Mesendoderm (in vitro differentiated cells): ENCODE data around the gene ARHGEF6.

Source experiments
- DNase-seq: peaks from one replicate; pipeline ENCODE4 v3.0.0; 2013
- H2AK5ac ChIP-seq: 2 replicates; pipeline ENCODE4 v1.6.1; 2013; ENCODE audit warnings: low read length, inconsistent platforms
- H2BK120ac ChIP-seq: 2 replicates; pipeline ENCODE4 v1.6.1; 2013; ENCODE audit warnings: low read depth, mild to moderate bottlenecking, low read length, moderate library complexity, mixed read lengths
- H2BK15ac ChIP-seq: replicated peaks from 2 replicates; pipeline ENCODE4 v1.6.1; 2013; ENCODE audit warnings: low read depth, mild to moderate bottlenecking, moderate library complexity
- H2BK5ac ChIP-seq: 2 replicates; pipeline ENCODE4 v1.6.1; 2013; ENCODE audit warnings: low read length, inconsistent platforms
- H3K18ac ChIP-seq: 2 replicates; pipeline ENCODE4 v1.6.1; 2013; ENCODE audit warnings: mild to moderate bottlenecking, low read length, mixed read lengths
- H3K23ac ChIP-seq: one replicate; pipeline ENCODE4 v1.6.1; 2013; ENCODE audit warnings: low read length
- H3K27ac ChIP-seq: 2 replicates; pipeline ENCODE4 v1.5.1; 2013; ENCODE audit warnings: low read depth, mild to moderate bottlenecking, inconsistent platforms, low read length, moderate library complexity
- H3K27me3 ChIP-seq: 2 replicates; pipeline ENCODE4 v1.6.1; 2013; ENCODE audit warnings: low read length, control low read depth, mild to moderate bottlenecking, inconsistent platforms; ENCODE audit not compliant: insufficient read depth, poor library complexity
- H3K36me3 ChIP-seq: 2 replicates; pipeline ENCODE4 v1.6.1; 2013; ENCODE audit warnings: low read length, inconsistent platforms; ENCODE audit not compliant: control insufficient read depth, insufficient read depth
- H3K4ac ChIP-seq: one replicate; pipeline ENCODE4 v1.6.1; 2013; ENCODE audit warnings: low read depth, mild to moderate bottlenecking, low read length, moderate library complexity
- H3K4me1 ChIP-seq: 2 replicates; pipeline ENCODE4 v1.6.1; 2013; ENCODE audit warnings: low read depth, low read length, inconsistent platforms; ENCODE audit not compliant: control insufficient read depth
- H3K4me2 ChIP-seq: 2 replicates; pipeline ENCODE4 v1.6.1; 2013; ENCODE audit warnings: low read length
- H3K4me3 ChIP-seq: 2 replicates; pipeline ENCODE4 v1.5.1; 2013; ENCODE audit warnings: mild to moderate bottlenecking, low read length
- H3K56ac ChIP-seq: one replicate; pipeline ENCODE4 v1.6.1; 2013; ENCODE audit warnings: low read length
- H3K79me1 ChIP-seq: 2 replicates; pipeline ENCODE4 v1.6.1; 2013; ENCODE audit warnings: low read length, inconsistent platforms
- H3K79me2 ChIP-seq: 2 replicates; pipeline ENCODE4 v1.6.1; 2013; ENCODE audit warnings: mild to moderate bottlenecking, low read length; ENCODE audit not compliant: control insufficient read depth, insufficient read depth
- H3K9ac ChIP-seq: 2 replicates; pipeline ENCODE4 v1.6.1; 2013; ENCODE audit warnings: low read length, inconsistent platforms
- H4K5ac ChIP-seq: one replicate; pipeline ENCODE4 v1.6.1; 2013; ENCODE audit warnings: low read length
- H4K8ac ChIP-seq: one replicate; pipeline ENCODE4 v1.6.1; 2013; ENCODE audit warnings: low read depth, mild to moderate bottlenecking, control low read depth, low read length, moderate library complexity
- WGBS: extraction: QIAGEN DNeasy Blood & Tissue Kit; methylation state at CpG from one replicate; pipeline ENCODE4 v1.1.7; 2013; ENCODE audit warnings: low lambda C conversion rate, missing lambda C conversion rate; ENCODE audit not compliant: insufficient coverage; ENCODE audit errors: extremely low coverage; 5-methylcytosine and 5-hydroxymethylcytosine counted together

The ARHGEF6 gene

GRCh38 chrX:136814847-136815750 is 34.4 kb upstream of the ARHGEF6 start:
- Histone ChIP-seq H3K23ac (no peak overlapping the region), H3K4me1 (no peaks in the 10 kb centered on the region), H4K8ac (no peak overlapping the region), H3K79me1 (no peaks in the 10 kb centered on the region), H2BK15ac (no peak overlapping the region), H2AK5ac (no peak overlapping the region), H3K56ac (no peak overlapping the region), H3K18ac (no peak overlapping the region), H3K27me3 (no peaks in the 10 kb centered on the region), H3K27ac (no peak overlapping the region), H2BK5ac (no peak overlapping the region), H3K4me2 (no peak overlapping the region), H3K4ac (no peak overlapping the region), H3K79me2 (no peaks in the 10 kb centered on the region), H3K36me3 (no peaks in the 10 kb centered on the region), H2BK120ac (no peak overlapping the region), H3K9ac (no peak overlapping the region), H4K5ac (no peak overlapping the region), H3K4me3 (no peak overlapping the region)
- DNase-seq = no peak
- WGBS = no CpG with 5 or more reads among the region's 3 CpGs

DNA sequence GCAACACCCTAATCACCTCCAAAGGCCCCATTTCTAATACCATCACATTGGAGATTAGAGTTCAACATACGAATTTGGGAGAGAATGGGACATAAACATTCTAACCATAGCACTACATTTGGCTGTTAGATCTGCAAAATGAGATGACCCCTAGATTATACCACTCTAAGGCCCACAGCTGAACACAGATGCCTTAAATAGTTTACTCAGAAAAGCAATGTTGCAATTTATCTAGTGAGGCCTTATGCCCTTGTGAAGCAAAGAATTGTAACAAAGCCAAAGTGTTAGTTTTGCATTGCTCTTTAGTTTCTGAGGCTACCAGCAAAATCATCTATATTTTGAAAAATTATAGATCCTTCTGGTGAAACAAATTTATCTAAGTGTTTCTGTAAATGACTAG is 31.6 kb upstream of the ARHGEF6 start:
- DNase-seq = no peak

GRCh38 chrX:136810493-136810892 is 29.8 kb upstream of the ARHGEF6 start:
- Histone ChIP-seq H3K56ac (no peak overlapping the region), H2AK5ac (no peak overlapping the region), H2BK5ac (no peak overlapping the region), H3K79me1 (no peaks in the 10 kb centered on the region), H2BK120ac (no peak overlapping the region), H3K4me3 (no peak overlapping the region), H3K23ac (no peak overlapping the region), H3K4me1 (no peaks in the 10 kb centered on the region), H2BK15ac (no peak overlapping the region), H3K36me3 (no peaks in the 10 kb centered on the region), H3K4ac (no peak overlapping the region), H3K79me2 (no peaks in the 10 kb centered on the region), H4K8ac (no peak overlapping the region), H3K27ac (no peak overlapping the region), H3K4me2 (no peak overlapping the region), H4K5ac (no peak overlapping the region), H3K18ac (no peak overlapping the region), H3K27me3 (no peaks in the 10 kb centered on the region), H3K9ac (no peak overlapping the region)
- whole genome bisulfite sequencing = no CpG with 5 or more reads among the region's 3 CpGs
- DNase-seq = no peak

More for the DNA sequence above, 31.6 kb upstream of the ARHGEF6 start:
- Histone ChIP-seq H3K23ac (no peak overlapping the region), H3K79me1 (no peaks in the 10 kb centered on the region), H2BK5ac (no peak overlapping the region), H3K27ac (no peak overlapping the region), H2BK15ac (no peak overlapping the region), H3K18ac (no peak overlapping the region), H2AK5ac (no peak overlapping the region), H2BK120ac (no peak overlapping the region), H4K5ac (no peak overlapping the region), H3K36me3 (no peaks in the 10 kb centered on the region), H3K4ac (no peak overlapping the region), H3K9ac (no peak overlapping the region), H3K79me2 (no peaks in the 10 kb centered on the region), H3K4me2 (no peak overlapping the region), H3K27me3 (no peaks in the 10 kb centered on the region), H3K4me1 (no peaks in the 10 kb centered on the region), H3K56ac (no peak overlapping the region), H4K8ac (no peak overlapping the region), H3K4me3 (no peak overlapping the region)
- no CpG with 5 or more reads among the region's 1 CpG for WGBS

- Histone ChIP-seq H3K4me2 (no peak overlapping the region), H3K4me1 (no peaks in the 10 kb centered on the region), H4K8ac (no peak overlapping the region), H2BK120ac (no peak overlapping the region), H3K79me2 (no peaks in the 10 kb centered on the region), H3K4ac (no peak overlapping the region), H3K36me3 (no peaks in the 10 kb centered on the region), H3K27me3 (no peaks in the 10 kb centered on the region), H2BK15ac (no peak overlapping the region), H3K9ac (no peak overlapping the region), H2BK5ac (no peak overlapping the region), H3K56ac (no peak overlapping the region), H3K79me1 (no peaks in the 10 kb centered on the region), H3K23ac (no peak overlapping the region), H3K18ac (no peak overlapping the region), H2AK5ac (no peak overlapping the region), H3K27ac (no peak overlapping the region), H3K4me3 (no peak overlapping the region), H4K5ac (no peak overlapping the region)
- no peak for DNase-seq
- WGBS = no CpG with 5 or more reads among the region's 1 CpG
These were observed 26.2 kb upstream of the ARHGEF6 start for GRCh38 chrX:136806891-136807410.

- Histone ChIP-seq H3K79me1 (no peaks in the 10 kb centered on the region), H3K4ac (no peak overlapping the region), H3K79me2 (no peaks in the 10 kb centered on the region), H3K18ac (no peak overlapping the region), H2BK120ac (no peak overlapping the region), H4K5ac (no peak overlapping the region), H3K36me3 (no peaks in the 10 kb centered on the region), H4K8ac (no peak overlapping the region), H2BK15ac (no peak overlapping the region), H3K27ac (no peak overlapping the region), H3K27me3 (no peaks in the 10 kb centered on the region), H3K4me3 (no peak overlapping the region), H3K4me1 (no peaks in the 10 kb centered on the region), H2BK5ac (no peak overlapping the region), H2AK5ac (no peak overlapping the region), H3K4me2 (no peak overlapping the region), H3K56ac (no peak overlapping the region), H3K9ac (no peak overlapping the region), H3K23ac (no peak overlapping the region)
- DNase-seq = no peak
- WGBS = no CpG with 5 or more reads among the region's 2 CpGs
These were observed 21.8 kb upstream of the ARHGEF6 start for GRCh38 chrX:136802515-136802914.
